ENCODE measurements around the gene BMPR1B.

Gene BMPR1B

GRCh38 chr4:95093460-95093859 is 335.7 kb downstream of the BMPR1B start:
- TF ChIP-seq CTCF (IDR thresholded peaks at IDR 0.05) (no peak), ZFX (IDR thresholded peaks at IDR 0.05; ENCODE audit: borderline replicate concordance) (no peak)
- H3K27ac ChIP-seq = no peak overlapping the region

- H3K27ac ChIP-seq = no peak overlapping the region
- TF ChIP-seq ZFX (IDR thresholded peaks at IDR 0.05; ENCODE audit: borderline replicate concordance) (no peak), CTCF (IDR thresholded peaks at IDR 0.05) (no peak)
Observed at GRCh38 chr4:95093936-95094929, 336.5 kb downstream of the BMPR1B start.

- TF ChIP-seq ZFX (IDR thresholded peaks at IDR 0.05; ENCODE audit: borderline replicate concordance) (no peak), CTCF (IDR thresholded peaks at IDR 0.05) (peak; percentile 82)
- no peak overlapping the region for H3K27ac ChIP-seq
Observed at GRCh38 chr4:95095348-95095974, 337.7 kb downstream of the BMPR1B start.

- H3K27ac ChIP-seq = no peak overlapping the region
- TF ChIP-seq CTCF (IDR thresholded peaks at IDR 0.05) = 0 out of 2 replicates have a peak, but pooled peaks have one; percentile 9
- TF ChIP-seq ZFX (IDR thresholded peaks at IDR 0.05; ENCODE audit: borderline replicate concordance) = no peak
Observed at GRCh38 chr4:95102162-95102790, 344.5 kb downstream of the BMPR1B start.

GRCh38 chr4:95105112-95105511 is 347.4 kb downstream of the BMPR1B start:
- H3K27ac ChIP-seq = no peak overlapping the region
- TF ChIP-seq CTCF (IDR thresholded peaks at IDR 0.05) = no peak
- no peak for TF ChIP-seq ZFX (IDR thresholded peaks at IDR 0.05; ENCODE audit: borderline replicate concordance)

- no peak for TF ChIP-seq ZFX (IDR thresholded peaks at IDR 0.05; ENCODE audit: borderline replicate concordance)
- no peak for TF ChIP-seq CTCF (IDR thresholded peaks at IDR 0.05)
- no peak overlapping the region for H3K27ac ChIP-seq
Observed at GRCh38 chr4:95105983-95106382, 348.2 kb downstream of the BMPR1B start.
